Astrocyte (in vitro differentiated cells and primary cell): ENCODE data around the gene FTSJ1. TPM values are rescaled to one million over a fixed set of nuclear protein-coding genes. Genes with fewer than 3 reads are reported as not detected.

Experiments used
- DNase-seq: peaks from one replicate; pipeline ENCODE4 v3.0.0-alpha.2; 2010; ENCODE audit warnings: low read depth
- FAIRE-seq: peaks from 2 replicates; lab custom pipeline; 2011; peaks lifted over from hg19 to GRCh38; lab: Jason Lieb, UNC
- H2AFZ ChIP-seq: 2 replicates; pipeline ENCODE4 v1.6.0; 2012; ENCODE audit warnings: low read depth, low read length, inconsistent platforms
- H3K27ac ChIP-seq: 2 replicates; pipeline ENCODE4 v1.5.1; 2011; ENCODE audit warnings: low read depth, low read length, inconsistent platforms
- H3K27me3 ChIP-seq: 2 replicates; pipeline ENCODE4 v1.6.0; 2011; ENCODE audit warnings: low read length, inconsistent platforms; ENCODE audit not compliant: insufficient read depth
- H3K36me3 ChIP-seq: 2 replicates; pipeline ENCODE4 v1.5.1; 2011; ENCODE audit warnings: low read length, inconsistent platforms; ENCODE audit not compliant: insufficient read depth
- H3K4me1 ChIP-seq: 2 replicates; pipeline ENCODE4 v1.5.1; 2011; ENCODE audit warnings: low read length, inconsistent platforms; ENCODE audit not compliant: insufficient read depth
- H3K4me2 ChIP-seq: 2 replicates; pipeline ENCODE4 v1.6.0; 2012; ENCODE audit warnings: low read length, inconsistent platforms
- H3K4me3 ChIP-seq: 2 replicates; pipeline ENCODE4 v1.5.1; 2011; ENCODE audit warnings: low read depth, mild to moderate bottlenecking, low read length, inconsistent platforms; ENCODE audit not compliant: insufficient read depth
- H3K79me2 ChIP-seq: 2 replicates; pipeline ENCODE4 v1.6.0; 2012; ENCODE audit warnings: mild to moderate bottlenecking, low read length, inconsistent platforms; ENCODE audit not compliant: insufficient read depth
- H3K9ac ChIP-seq: 2 replicates; pipeline ENCODE4 v1.6.0; 2012; ENCODE audit warnings: mild to moderate bottlenecking, low read length, inconsistent platforms
- H3K9me3 ChIP-seq: 2 replicates; pipeline ENCODE4 v1.5.1; 2012; ENCODE audit warnings: low read depth, mild to moderate bottlenecking, low read length, inconsistent platforms; ENCODE audit not compliant: insufficient read depth
- H4K20me1 ChIP-seq: 2 replicates; pipeline ENCODE4 v1.6.0; 2012; ENCODE audit warnings: low read length, inconsistent platforms; ENCODE audit not compliant: insufficient read depth
- H3K27ac Mint-ChIP-seq: one replicate; pipeline ENCODE4 v1.8.0; 2021; ENCODE audit warnings: mild to moderate bottlenecking, mixed read lengths; ENCODE audit not compliant: unreplicated experiment
- H3K27me3 Mint-ChIP-seq: one replicate; pipeline ENCODE4 v1.8.0; 2021; ENCODE audit warnings: low read depth, mixed read lengths; ENCODE audit not compliant: unreplicated experiment
- H3K36me3 Mint-ChIP-seq: one replicate; pipeline ENCODE4 v1.8.0; 2021; ENCODE audit warnings: low read depth, mixed read lengths; ENCODE audit not compliant: unreplicated experiment
- H3K4me1 Mint-ChIP-seq: one replicate; pipeline ENCODE4 v1.8.0; 2021; ENCODE audit warnings: low read depth, mixed read lengths; ENCODE audit not compliant: unreplicated experiment
- H3K4me3 Mint-ChIP-seq: one replicate; pipeline ENCODE4 v1.8.0; 2021; ENCODE audit warnings: mild to moderate bottlenecking, moderate library complexity, mixed read lengths; ENCODE audit not compliant: unreplicated experiment
- H3K9me3 Mint-ChIP-seq: one replicate; pipeline ENCODE4 v1.8.0; 2021; ENCODE audit warnings: mild to moderate bottlenecking, mixed read lengths; ENCODE audit not compliant: unreplicated experiment
- EZH2 ChIP-seq: IDR thresholded peaks from 2 replicates; pipeline ENCODE4 v1.6.1; 2012; ENCODE audit warnings: mild to moderate bottlenecking, low read length, inconsistent platforms; ENCODE audit not compliant: insufficient read depth
- total RNA-seq: library from RNA; stranded (reverse); gene quantifications from 2 replicates; pipeline ENCODE4 v1.2.1, GENCODE V29; 2021
- TF ChIP-seq, protein P1 (sequence below): IDR thresholded peaks from 2 replicates; pipeline ENCODE4 v1.5.1; 2011; ENCODE audit warnings: low read depth, mild to moderate bottlenecking, inconsistent platforms, low read length, moderate library complexity; ENCODE audit not compliant: insufficient read depth

The FTSJ1 gene
- total RNA-seq, 1 donor from 2014 or later: 64.4 TPM

DNA sequence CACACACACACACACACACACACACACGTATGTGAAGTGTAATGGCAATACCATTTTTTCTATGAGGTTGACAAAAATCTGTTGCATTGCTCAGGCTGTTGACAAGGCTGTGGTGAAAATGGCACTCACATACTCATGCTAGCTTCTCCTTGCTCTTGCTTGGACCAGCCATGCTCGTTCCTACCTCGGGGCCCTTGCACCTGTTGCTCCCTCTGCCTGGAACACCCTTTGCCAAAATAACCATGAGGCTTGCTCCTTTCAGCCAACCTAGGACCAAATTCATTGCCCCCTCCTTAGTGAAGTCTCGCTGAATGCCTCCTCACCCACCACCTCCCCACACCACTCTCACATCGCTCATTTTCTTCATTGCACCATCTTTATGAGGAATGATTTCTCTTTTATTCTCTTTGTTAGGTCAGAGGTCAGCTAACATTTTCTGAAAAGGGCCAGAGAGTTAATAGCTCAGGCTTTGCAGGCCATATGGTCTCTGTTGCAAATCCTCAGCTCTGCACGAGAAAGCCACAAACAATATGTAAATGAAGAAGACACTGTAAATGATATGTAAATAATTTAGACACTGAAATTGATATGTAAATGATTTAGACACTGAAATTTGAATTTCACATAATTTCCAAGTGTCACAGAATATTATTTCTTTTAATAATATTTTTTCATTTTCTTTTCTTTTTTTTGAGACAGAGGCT is 19.2 kb upstream of the FTSJ1 start:
- no peaks in the 10 kb centered on the region for H3K9me3 Mint-ChIP-seq
- no peak overlapping the region for H3K27ac Mint-ChIP-seq
- peaks cover 8% of the 10 kb centered on the region for H3K36me3 Mint-ChIP-seq
- no peaks in the 10 kb centered on the region for H3K27me3 Mint-ChIP-seq
- Histone ChIP-seq H3K9ac (no peak overlapping the region), H3K79me2 (no peaks in the 10 kb centered on the region), H3K4me3 (no peak overlapping the region), H3K9me3 (no peaks in the 10 kb centered on the region), H3K27me3 (no peaks in the 10 kb centered on the region), H3K27ac (no peak overlapping the region), H2AFZ (no peak overlapping the region), H3K36me3 (no peaks in the 10 kb centered on the region), H3K4me2 (no peak overlapping the region), H4K20me1 (no peaks in the 10 kb centered on the region), H3K4me1 (no peaks in the 10 kb centered on the region)
- TF ChIP-seq, protein P1, sequence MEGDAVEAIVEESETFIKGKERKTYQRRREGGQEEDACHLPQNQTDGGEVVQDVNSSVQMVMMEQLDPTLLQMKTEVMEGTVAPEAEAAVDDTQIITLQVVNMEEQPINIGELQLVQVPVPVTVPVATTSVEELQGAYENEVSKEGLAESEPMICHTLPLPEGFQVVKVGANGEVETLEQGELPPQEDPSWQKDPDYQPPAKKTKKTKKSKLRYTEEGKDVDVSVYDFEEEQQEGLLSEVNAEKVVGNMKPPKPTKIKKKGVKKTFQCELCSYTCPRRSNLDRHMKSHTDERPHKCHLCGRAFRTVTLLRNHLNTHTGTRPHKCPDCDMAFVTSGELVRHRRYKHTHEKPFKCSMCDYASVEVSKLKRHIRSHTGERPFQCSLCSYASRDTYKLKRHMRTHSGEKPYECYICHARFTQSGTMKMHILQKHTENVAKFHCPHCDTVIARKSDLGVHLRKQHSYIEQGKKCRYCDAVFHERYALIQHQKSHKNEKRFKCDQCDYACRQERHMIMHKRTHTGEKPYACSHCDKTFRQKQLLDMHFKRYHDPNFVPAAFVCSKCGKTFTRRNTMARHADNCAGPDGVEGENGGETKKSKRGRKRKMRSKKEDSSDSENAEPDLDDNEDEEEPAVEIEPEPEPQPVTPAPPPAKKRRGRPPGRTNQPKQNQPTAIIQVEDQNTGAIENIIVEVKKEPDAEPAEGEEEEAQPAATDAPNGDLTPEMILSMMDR: no peak
- no peak for TF ChIP-seq EZH2
- DNase-seq: no peak
- FAIRE-seq: peak; percentile 45
- H3K4me1 Mint-ChIP-seq: no peaks in the 10 kb centered on the region
- H3K4me3 Mint-ChIP-seq: no peak overlapping the region

DNA sequence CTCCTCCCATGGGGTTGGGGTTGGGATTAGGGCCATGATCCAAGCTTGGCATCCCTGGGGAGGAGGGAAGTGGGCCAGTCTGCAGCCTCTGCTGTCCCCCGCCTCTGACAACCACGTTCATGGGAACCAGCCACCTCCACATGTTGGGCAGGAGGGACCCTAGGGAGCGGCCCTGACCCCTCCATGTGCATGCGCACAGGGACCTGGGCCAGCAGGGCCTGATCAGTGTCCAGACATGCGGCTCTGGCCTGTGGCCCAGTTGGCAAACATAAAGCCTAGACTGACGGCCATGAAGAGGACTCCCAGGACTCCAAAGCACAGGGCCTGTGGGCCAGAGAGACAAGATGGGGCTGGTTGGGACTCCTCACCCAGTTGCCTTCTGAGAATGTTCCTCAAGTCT is 17.3 kb upstream of the FTSJ1 start:
- DNase-seq (no peak), FAIRE-seq (no peak)
- H3K27ac Mint-ChIP-seq: no peak overlapping the region
- Histone ChIP-seq H3K4me1 (no peaks in the 10 kb centered on the region), H3K27ac (no peak overlapping the region), H3K36me3 (no peaks in the 10 kb centered on the region), H3K4me2 (no peak overlapping the region), H3K27me3 (no peaks in the 10 kb centered on the region), H3K9ac (no peak overlapping the region), H3K79me2 (no peaks in the 10 kb centered on the region), H3K9me3 (no peaks in the 10 kb centered on the region), H2AFZ (no peak overlapping the region), H3K4me3 (no peak overlapping the region), H4K20me1 (no peaks in the 10 kb centered on the region)
- H3K36me3 Mint-ChIP-seq: peaks cover 8% of the 10 kb centered on the region
- H3K9me3 Mint-ChIP-seq: peaks cover 3% of the 10 kb centered on the region
- no peaks in the 10 kb centered on the region for H3K27me3 Mint-ChIP-seq
- peaks cover 4% of the 10 kb centered on the region for H3K4me1 Mint-ChIP-seq
- no peak overlapping the region for H3K4me3 Mint-ChIP-seq
- TF ChIP-seq EZH2: no peak
- TF ChIP-seq, protein P1: no peak

DNA sequence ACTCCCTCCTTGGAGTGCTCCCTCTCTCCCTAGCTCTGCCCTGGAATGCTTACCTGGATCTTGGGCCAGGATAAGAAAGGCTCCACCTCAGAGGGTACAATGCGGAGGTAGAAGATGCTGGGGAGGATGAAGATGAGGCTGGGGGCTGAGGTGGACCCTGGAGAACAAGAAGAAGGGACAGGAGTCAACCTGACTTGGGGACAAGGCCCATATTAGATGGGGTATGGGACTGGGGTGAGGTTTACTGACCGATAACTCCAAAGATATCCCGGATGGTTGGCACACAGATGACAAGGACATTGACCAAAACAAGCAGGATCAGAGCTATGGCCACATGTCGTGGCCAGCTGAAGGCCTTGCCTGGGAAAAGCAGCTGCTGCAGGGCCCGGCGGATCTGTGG is 16.5 kb upstream of the FTSJ1 start:
- peaks cover 11% of the 10 kb centered on the region for H3K36me3 Mint-ChIP-seq
- no peaks in the 10 kb centered on the region for H4K20me1 ChIP-seq
- no peaks in the 10 kb centered on the region for H3K9me3 ChIP-seq
- H3K36me3 ChIP-seq: no peaks in the 10 kb centered on the region
- no peak for TF ChIP-seq EZH2
- TF ChIP-seq, protein P1: no peak
- no peak overlapping the region for H3K9ac ChIP-seq
- no peak overlapping the region for H3K27ac Mint-ChIP-seq
- H3K4me2 ChIP-seq: no peak overlapping the region
- peaks cover 9% of the 10 kb centered on the region for H3K4me1 Mint-ChIP-seq
- H3K9me3 Mint-ChIP-seq: peaks cover 5% of the 10 kb centered on the region
- no peaks in the 10 kb centered on the region for H3K27me3 ChIP-seq
- H2AFZ ChIP-seq: no peak overlapping the region
- no peaks in the 10 kb centered on the region for H3K79me2 ChIP-seq
- no peak overlapping the region for H3K4me3 Mint-ChIP-seq
- H3K4me1 ChIP-seq: no peaks in the 10 kb centered on the region
- DNase-seq (no peak), FAIRE-seq (no peak)
- no peaks in the 10 kb centered on the region for H3K27me3 Mint-ChIP-seq
- no peak overlapping the region for H3K4me3 ChIP-seq
- H3K27ac ChIP-seq: no peak overlapping the region
